NCI-H1417 (cell line): ENCODE results near the gene ZNF648.
"Not testable (repeated sequence)": the region's sequence is repeated elsewhere in the genome, so short reads cannot be mapped to it uniquely, and the experiment has no call there.

Source experiments
- DNase-seq, 3 experiments: peaks; one replicate each; lab custom pipeline; 2025; lab: John Stamatoyannopoulos, UW

ZNF648 gene

DNA sequence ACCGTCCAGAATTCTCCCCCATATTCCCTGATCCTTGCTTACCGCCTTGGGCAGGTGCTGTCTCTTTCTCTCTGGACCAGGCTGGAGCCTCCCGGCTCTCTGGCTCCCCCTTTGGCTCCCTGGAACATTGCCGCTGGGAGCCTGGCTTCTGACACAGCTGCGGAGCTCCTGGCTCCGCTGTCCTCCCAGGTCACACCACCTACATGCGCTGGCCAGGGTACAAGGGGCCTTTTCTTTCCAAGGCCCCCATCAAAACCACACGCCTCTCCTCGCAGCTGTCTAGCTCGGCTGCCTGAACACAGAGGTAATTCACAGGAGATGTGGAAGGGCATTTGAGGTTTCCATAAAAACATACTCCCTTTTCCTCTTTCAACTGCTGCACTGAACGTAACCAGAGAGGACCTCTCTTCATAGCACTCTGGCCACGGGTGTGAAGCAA is 7.5 kb upstream of the ZNF648 start:
- DNase-seq, result peak; percentile 62 to 85 (median 84)

GRCh38 chr1:182066934-182067333 is 5.4 kb upstream of the ZNF648 start:
- DNase-seq, result no peak

DNA sequence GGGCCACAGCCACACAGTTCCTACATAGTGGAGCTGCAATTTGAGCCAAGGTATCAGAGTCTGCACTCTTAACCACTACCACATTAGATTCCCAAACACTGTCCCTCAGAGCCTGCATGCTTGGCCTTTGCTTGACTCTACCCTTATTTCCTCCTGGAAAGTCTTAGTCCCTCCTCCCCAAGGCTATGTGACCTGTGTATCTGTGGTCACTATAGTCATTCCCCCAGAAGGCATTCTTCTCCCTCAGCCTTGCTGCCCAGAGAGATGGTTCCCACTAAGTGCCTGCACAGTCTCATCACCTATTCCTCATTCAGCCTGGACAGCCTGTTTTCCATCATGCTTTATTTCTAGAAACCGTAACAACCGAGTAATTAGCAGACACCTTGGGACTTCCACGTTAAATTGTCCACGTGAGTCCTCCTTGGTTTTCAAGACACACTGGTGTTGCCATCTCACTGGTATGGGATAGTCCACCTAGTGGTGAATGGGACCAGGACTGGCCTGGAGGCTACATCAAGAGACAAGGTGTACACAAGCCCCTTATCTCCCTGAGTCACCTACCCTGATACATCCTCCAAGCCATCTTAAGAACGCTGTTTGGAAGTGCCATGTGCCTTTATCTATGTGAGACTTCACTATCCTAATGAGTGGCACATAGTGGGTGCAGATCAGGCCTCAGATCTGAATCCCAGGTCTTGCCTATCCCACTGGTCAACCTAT is 3.8 kb upstream of the ZNF648 start:
- no peak for DNase-seq

GRCh38 chr1:182064611-182065010 is 3.1 kb upstream of the ZNF648 start:
- DNase-seq, result no peak

DNA sequence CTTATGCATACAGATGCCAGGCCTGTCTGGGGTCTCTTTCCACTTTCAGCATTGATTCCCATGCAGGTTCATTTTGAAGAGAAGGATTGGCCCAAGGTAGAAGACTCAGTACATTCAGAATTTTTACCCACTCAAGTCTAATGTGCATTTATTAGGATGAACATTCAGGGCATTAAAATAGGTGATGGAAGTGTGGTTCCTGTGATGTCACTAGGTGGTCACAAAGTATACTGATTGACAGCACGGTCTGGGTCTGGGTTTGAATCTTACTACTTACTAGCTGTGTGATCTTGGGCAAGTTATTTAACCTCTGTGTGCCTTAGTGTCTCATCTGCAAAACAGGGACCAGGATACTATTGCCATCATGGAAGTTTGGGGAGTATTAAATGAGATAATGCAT is 711 bp upstream of the ZNF648 start:
- DNase-seq, result no peak

DNA sequence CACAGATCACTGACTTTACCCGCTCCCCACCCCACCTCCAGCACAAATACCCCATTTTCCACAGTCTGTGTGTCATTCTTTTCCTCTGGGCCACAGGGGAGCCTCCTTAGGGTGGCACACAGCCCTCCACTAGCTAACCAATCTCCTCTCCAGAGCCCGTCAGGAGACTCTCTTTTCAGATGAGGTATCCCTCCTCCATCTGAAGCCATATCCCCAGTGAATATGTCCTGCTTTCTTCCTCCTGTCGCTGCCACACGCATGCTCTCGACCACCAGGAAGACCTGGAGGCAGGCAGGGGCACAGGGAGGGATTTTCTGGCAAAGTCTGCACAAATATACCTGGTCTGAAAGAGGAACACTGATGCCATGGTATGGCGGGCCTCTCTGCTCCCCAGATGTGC is 635 bp downstream of the ZNF648 start:
- DNase-seq, result no peak

- DNase-seq, result no peak
Observed at GRCh38 chr1:182059936-182060335, 1.6 kb downstream of the ZNF648 start.

DNA sequence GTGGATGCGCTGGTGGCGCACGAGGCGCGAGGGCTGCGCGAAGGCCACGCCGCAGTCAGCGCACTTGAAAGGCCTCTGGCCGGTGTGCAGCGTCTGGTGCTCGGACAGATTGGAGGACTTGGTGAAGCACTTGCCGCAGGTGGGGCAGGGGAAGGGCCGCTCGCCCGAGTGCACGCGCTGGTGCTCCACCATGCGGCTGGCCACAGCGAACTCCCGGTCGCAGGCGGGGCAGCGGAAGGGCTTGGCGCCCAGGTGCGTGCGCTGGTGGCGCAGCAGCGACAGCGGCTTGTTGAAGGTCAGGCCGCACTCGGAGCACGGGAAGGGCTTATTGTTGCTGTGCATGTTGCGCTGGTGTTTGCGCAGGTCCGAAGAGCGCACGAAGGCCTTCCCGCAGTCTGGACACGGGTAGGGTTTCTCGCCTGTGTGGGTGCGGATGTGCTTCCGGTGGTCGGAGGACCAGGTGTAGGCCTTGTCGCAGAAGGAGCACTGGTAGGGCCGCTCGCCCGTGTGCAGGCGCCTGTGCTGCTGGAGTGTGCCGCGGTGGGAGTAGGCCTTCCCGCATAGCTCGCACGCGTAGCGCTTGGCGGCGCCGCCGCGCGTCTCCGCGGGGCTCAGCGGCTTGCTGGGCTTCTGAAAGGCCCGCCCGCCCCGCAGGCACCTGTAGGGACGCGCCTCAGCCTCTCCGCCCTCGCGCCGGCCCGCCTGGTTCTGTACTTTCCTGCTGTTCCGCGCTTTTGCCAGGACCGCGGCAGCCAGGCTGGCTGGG is 4.7 kb downstream of the ZNF648 start:
- no peak for DNase-seq

- peak; percentile 49 to 84 (median 79) for DNase-seq
Observed at GRCh38 chr1:182054698-182055326, 6.7 kb downstream of the ZNF648 start.

GRCh38 chr1:182052355-182052754 is 9.2 kb downstream of the ZNF648 start:
- no peak for DNase-seq

DNA sequence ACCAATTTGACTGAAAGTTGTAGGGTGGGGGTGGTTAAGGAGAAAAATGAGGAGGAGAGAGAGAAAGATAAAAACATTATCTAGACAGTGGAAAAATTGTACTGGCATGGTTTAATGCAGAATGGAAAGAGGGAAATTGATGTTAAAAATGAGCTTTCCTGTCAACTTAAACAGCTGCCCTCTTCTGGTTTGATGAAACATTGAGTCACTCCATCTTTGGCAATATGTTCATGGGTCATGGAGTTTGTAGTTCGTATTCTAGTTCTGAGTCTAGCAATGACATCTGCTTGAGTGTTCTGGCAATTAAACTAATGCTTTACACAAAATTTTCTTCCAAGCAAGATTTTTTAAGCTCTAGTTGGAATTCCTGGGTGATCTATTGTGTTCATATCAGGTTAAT is 9.6 kb downstream of the ZNF648 start:
- no peak for DNase-seq

- DNase-seq, result no peak
Observed at GRCh38 chr1:182050481-182051448, 10.7 kb downstream of the ZNF648 start.

- no peak for DNase-seq
Observed at GRCh38 chr1:182048562-182048961, 12.9 kb downstream of the ZNF648 start.

DNA sequence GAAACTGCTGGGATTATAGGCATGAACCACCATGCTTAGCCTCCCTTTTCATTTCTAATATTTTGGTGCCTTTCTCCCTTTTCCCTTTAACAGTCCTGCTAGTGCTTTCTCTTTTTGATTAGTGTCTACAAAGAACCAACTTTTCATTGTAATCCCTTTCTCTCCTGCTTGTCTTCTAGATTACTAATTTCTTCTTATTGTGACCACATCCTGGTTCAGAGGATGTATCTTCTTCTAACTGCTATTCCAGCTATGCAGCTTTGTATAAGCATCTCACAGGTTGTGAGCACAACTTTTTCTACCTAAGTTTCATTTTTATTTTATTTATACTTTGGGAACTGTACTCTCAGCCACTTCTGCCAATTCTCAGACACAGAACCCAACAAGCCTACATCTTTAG is 14.7 kb downstream of the ZNF648 start:
- no peak for DNase-seq

DNA sequence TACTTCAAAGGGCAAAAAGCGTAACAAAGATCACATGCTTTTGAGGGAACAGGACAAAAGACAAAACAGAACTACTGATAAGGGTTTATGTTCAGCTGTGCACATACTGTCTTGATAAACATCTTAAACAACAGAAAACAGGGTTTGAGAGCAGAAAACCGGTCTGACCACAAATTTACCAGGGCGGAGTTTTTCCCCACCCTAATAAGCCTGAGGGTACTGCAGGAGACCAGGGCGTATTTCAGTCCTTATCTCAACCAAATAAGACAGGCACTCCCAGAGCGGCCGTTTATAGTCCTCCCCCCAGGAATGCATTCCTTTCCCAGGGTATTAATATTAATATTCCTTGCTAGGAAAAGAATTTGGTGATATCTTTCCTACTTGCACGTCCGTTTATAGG is 16.0 kb downstream of the ZNF648 start:
- not testable (repeated sequence) for DNase-seq

DNA sequence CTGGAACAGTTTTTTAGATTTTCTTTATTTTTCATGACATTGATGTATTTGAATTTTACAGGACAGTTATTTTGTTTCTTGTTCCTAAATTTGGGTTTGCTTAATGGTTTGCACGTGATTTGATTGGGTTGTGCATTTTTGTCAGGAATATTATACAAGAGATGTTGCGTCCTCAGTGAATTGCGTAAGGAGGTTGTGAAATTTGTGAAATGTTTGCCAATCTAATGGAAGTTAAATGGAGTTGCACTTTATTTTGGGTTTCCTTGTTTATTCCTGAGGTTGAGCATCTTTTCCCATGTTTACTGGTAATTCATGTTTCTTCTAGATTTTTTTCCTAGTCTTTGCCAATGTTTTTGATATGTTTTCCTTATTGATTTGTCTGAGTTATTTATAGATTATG is 19.9 kb downstream of the ZNF648 start:
- DNase-seq, result no peak

DNA sequence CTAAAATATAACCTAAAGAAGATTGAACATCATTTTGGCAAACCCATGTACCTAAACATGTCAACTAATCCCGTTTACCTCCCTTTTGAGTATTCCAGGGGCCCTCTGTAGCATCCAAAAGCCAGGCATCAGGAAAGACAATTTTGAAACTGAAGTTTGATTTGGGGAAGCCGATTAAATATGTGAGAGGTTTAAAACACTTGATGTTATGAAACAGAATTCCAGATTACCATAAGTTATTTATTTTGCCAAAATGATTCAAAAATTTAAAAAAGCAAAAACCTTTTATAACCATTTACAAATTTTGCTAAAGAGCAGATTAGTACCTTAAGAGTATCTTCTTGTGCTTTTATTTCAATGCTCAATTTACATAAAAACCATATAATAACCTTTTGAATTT is 23.3 kb downstream of the ZNF648 start:
- DNase-seq, result no peak

GRCh38 chr1:182035097-182035770 is 26.3 kb downstream of the ZNF648 start:
- DNase-seq, result no peak

DNA sequence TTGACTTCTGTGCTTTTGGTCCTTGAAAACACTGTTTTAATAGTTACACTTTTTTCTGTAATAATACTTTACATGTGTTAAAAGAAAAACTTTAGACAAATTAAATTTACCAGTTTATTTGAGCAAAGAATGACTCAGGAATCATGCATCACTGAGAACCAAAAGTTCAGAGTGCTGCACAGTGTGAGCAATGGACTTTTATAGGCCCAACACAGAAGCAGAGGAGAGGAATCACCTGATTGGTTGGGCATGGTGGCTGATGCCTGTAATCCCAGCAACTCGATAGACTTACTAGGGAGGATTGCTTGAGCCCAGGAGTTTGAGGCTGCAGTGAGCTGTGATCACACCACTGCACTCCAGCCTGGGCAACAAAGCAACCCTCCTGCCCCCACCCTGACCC is 29.3 kb downstream of the ZNF648 start:
- no peak for DNase-seq

DNA sequence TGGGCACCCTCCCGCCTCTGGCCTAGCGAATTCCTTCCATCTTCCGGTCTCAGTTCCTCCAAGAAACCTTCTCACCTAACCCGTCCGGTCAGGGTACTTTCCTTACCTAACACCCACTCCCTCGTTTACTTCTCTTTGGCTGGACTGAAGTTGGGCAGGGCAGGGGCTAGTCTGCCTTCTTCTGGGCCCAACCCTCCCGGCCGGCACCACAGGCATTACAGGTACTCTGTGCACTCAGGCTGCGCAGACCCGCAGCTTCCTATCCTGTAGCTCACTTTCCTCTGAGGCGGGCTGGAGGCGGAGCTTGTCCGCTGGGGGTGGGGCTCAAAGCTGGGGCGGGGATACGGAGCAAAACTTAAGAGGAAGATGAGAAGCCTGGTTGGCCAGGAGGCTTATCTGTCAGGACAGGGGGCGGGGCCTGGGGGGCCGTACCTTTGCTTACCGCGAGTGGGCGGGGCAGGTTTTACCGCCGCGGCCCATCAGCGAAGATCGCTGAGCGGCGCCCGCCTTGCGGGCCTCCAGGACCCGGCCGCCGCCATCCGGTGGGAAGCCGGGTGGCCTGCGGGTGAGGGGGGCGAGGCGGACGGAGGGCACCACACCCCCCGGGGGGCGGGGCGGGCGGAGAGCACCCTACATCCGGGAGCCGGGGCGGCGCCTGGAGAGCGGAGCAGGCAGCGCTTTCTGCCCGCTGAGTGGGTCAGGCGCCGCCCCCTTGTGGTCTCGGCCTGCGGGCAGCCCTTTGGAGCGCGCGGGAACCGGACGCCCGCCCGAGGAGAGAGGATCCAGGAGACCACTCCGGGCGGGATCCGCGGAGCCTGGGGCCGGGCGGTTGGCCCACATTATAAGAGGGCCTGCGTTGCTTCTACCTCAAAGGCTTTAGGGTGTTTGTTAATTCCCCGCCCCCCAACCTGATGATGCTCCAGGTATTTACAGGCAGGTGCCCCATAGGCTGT is 31.9 kb downstream of the ZNF648 start:
- DNase-seq, result peak; percentile 99 to 100 (median 100)
